NT2/D1 (cell line): ENCODE data around the gene WNK2.

Experiments used
- SUZ12 ChIP-seq: IDR thresholded peaks from 2 replicates; pipeline ENCODE4 v1.6.1; 2011; ENCODE audit not compliant: insufficient read length, insufficient read depth; ENCODE audit errors: extremely low read depth
- YY1 ChIP-seq: IDR thresholded peaks from 2 replicates; pipeline ENCODE4 v1.6.1; 2011; ENCODE audit not compliant: insufficient read length, insufficient read depth

DNA sequence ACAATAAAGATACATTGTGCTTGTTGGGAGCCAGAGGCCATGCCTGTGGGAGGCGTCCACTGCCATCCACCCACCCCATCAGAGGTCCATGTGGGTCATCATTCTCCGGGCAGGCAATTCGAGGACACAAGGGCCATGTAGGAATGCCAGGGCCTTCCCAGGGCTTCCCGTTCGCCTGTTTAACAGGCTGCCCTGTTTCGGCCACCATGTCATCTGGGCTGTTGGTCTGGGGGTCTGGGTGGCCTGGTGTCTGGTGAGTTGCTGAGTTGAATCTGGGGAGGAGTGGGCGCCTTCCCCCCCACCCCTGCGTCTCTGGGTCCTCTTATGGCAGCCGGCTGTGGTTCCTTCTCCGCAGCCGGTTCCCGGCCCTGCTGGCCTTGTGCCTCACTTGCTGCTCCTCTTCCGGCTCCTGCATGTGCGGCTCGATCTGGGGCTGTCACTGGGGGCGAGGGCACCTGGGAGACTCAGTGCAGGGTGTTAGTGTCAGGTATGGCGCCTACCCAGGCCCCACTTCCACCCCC is 117.4 kb downstream of the WNK2 start:
- no peak for TF ChIP-seq SUZ12
- TF ChIP-seq YY1: no peak
